ENCODE data around the gene CHST14. TPM values are rescaled to one million over a fixed set of nuclear protein-coding genes. Genes with fewer than 3 reads are reported as not detected.

CHST14 gene
- total RNA-seq, 1 donor from 2014 or later: 25.7 TPM

- Histone ChIP-seq H3K4me2 (ENCODE audit: low read length) (peak overlapping the region; percentile 86), H3K4me1 (ENCODE audit: insufficient read depth, low read length) (peaks cover 7% of the 10 kb centered on the region), H3K9me3 (ENCODE audit: insufficient read depth, low read depth, low read length) (no peaks in the 10 kb centered on the region), H4K20me1 (ENCODE audit: insufficient read depth, low read length) (no peaks in the 10 kb centered on the region), H3K4me3 (ENCODE audit: insufficient read depth, low read depth, low read length) (peak overlapping the region; percentile 48), H3K9ac (ENCODE audit: low read length) (peak overlapping the region; percentile 26), H3K36me3 (ENCODE audit: insufficient read depth, low read length) (no peaks in the 10 kb centered on the region), H3K79me2 (ENCODE audit: insufficient read depth, low read length) (no peaks in the 10 kb centered on the region), H2AFZ (ENCODE audit: low read depth, low read length) (peak overlapping the region; percentile 71), H3K27me3 (ENCODE audit: insufficient read depth, low read length) (peaks cover 31% of the 10 kb centered on the region), H3K27ac (ENCODE audit: low read depth, low read length) (no peak overlapping the region)
- FAIRE-seq (no peak), DNase-seq (ENCODE audit: low read depth) (no peak)
- Mint-ChIP-seq H3K36me3 (ENCODE audit: low read depth, unreplicated experiment) (no peaks in the 10 kb centered on the region), H3K9me3 (ENCODE audit: unreplicated experiment) (no peaks in the 10 kb centered on the region), H3K27me3 (ENCODE audit: low read depth, unreplicated experiment) (peaks cover 47% of the 10 kb centered on the region), H3K27ac (ENCODE audit: unreplicated experiment) (no peak overlapping the region), H3K4me1 (ENCODE audit: low read depth, unreplicated experiment) (peaks cover 8% of the 10 kb centered on the region), H3K4me3 (ENCODE audit: unreplicated experiment) (peak overlapping the region; percentile 79)
- TF ChIP-seq CTCF (IDR thresholded peaks at IDR 0.05; ENCODE audit: insufficient read depth, low read depth, low read length) (no peak), EZH2 (IDR thresholded peaks at IDR 0.05; ENCODE audit: insufficient read depth, low read length) (no peak)
Measured at GRCh38 chr15:40511093-40511471, 40.3 kb downstream of the CHST14 start.

- Histone ChIP-seq H3K4me2 (ENCODE audit: low read length) (peak overlapping the region; percentile 86), H3K27me3 (ENCODE audit: insufficient read depth, low read length) (peaks cover 27% of the 10 kb centered on the region), H3K27ac (ENCODE audit: low read depth, low read length) (no peak overlapping the region), H3K4me1 (ENCODE audit: insufficient read depth, low read length) (peaks cover 7% of the 10 kb centered on the region), H2AFZ (ENCODE audit: low read depth, low read length) (peak overlapping the region; percentile 71), H3K9ac (ENCODE audit: low read length) (peak overlapping the region; percentile 26), H3K36me3 (ENCODE audit: insufficient read depth, low read length) (no peaks in the 10 kb centered on the region), H3K9me3 (ENCODE audit: insufficient read depth, low read depth, low read length) (no peaks in the 10 kb centered on the region), H3K79me2 (ENCODE audit: insufficient read depth, low read length) (no peaks in the 10 kb centered on the region), H3K4me3 (ENCODE audit: insufficient read depth, low read depth, low read length) (peak overlapping the region; percentile 48), H4K20me1 (ENCODE audit: insufficient read depth, low read length) (no peaks in the 10 kb centered on the region)
- Mint-ChIP-seq H3K27ac (ENCODE audit: unreplicated experiment) (no peak overlapping the region), H3K27me3 (ENCODE audit: low read depth, unreplicated experiment) (peaks cover 42% of the 10 kb centered on the region), H3K9me3 (ENCODE audit: unreplicated experiment) (no peaks in the 10 kb centered on the region), H3K4me1 (ENCODE audit: low read depth, unreplicated experiment) (peaks cover 8% of the 10 kb centered on the region), H3K36me3 (ENCODE audit: low read depth, unreplicated experiment) (no peaks in the 10 kb centered on the region), H3K4me3 (ENCODE audit: unreplicated experiment) (peak overlapping the region; percentile 79)
- TF ChIP-seq CTCF (IDR thresholded peaks at IDR 0.05; ENCODE audit: insufficient read depth, low read depth, low read length): no peak
- TF ChIP-seq EZH2 (IDR thresholded peaks at IDR 0.05; ENCODE audit: insufficient read depth, low read length): no peak
- FAIRE-seq: no peak
- no peak for DNase-seq (ENCODE audit: low read depth)
Measured at GRCh38 chr15:40511472-40512133, 40.8 kb downstream of the CHST14 start.

- FAIRE-seq (no peak), DNase-seq (ENCODE audit: low read depth) (no peak)
- H2AFZ ChIP-seq (ENCODE audit: low read depth, low read length): no peak overlapping the region
- H3K36me3 Mint-ChIP-seq (ENCODE audit: low read depth, unreplicated experiment): no peaks in the 10 kb centered on the region
- no peak overlapping the region for H3K27ac ChIP-seq (ENCODE audit: low read depth, low read length)
- peaks cover 40% of the 10 kb centered on the region for H3K27me3 Mint-ChIP-seq (ENCODE audit: low read depth, unreplicated experiment)
- H4K20me1 ChIP-seq (ENCODE audit: insufficient read depth, low read length): no peaks in the 10 kb centered on the region
- TF ChIP-seq EZH2 (IDR thresholded peaks at IDR 0.05; ENCODE audit: insufficient read depth, low read length) (no peak), CTCF (IDR thresholded peaks at IDR 0.05; ENCODE audit: insufficient read depth, low read depth, low read length) (no peak)
- H3K27ac Mint-ChIP-seq (ENCODE audit: unreplicated experiment): no peak overlapping the region
- peaks cover 7% of the 10 kb centered on the region for H3K4me1 ChIP-seq (ENCODE audit: insufficient read depth, low read length)
- H3K9ac ChIP-seq (ENCODE audit: low read length): no peak overlapping the region
- H3K9me3 ChIP-seq (ENCODE audit: insufficient read depth, low read depth, low read length): no peaks in the 10 kb centered on the region
- peaks cover 6% of the 10 kb centered on the region for H3K4me1 Mint-ChIP-seq (ENCODE audit: low read depth, unreplicated experiment)
- no peak overlapping the region for H3K4me2 ChIP-seq (ENCODE audit: low read length)
- no peaks in the 10 kb centered on the region for H3K9me3 Mint-ChIP-seq (ENCODE audit: unreplicated experiment)
- H3K4me3 Mint-ChIP-seq (ENCODE audit: unreplicated experiment): peak overlapping the region; percentile 79
- H3K4me3 ChIP-seq (ENCODE audit: insufficient read depth, low read depth, low read length): no peak overlapping the region
- H3K79me2 ChIP-seq (ENCODE audit: insufficient read depth, low read length): no peaks in the 10 kb centered on the region
- H3K36me3 ChIP-seq (ENCODE audit: insufficient read depth, low read length): no peaks in the 10 kb centered on the region
- peaks cover 27% of the 10 kb centered on the region for H3K27me3 ChIP-seq (ENCODE audit: insufficient read depth, low read length)
Measured at GRCh38 chr15:40512440-40512839, 41.7 kb downstream of the CHST14 start.
